A549 (cell line): Measurements from ENCODE around the gene SEC14L5. TPM values are rescaled to one million over a fixed set of nuclear protein-coding genes. Genes with fewer than 3 reads are reported as not detected.

ENCODE experiments used
- ATAC-seq, 2 experiments: fragments of 200-7000 bp in 1 of 2; fragments of >200 bp in 1 of 2; cut with Nextera tagmentation in 1 of 2; cut with Tn5 transposase in 1 of 2; 3 replicates each; pipeline versions ENCODE4 v1.8.0 to v1.9.1; 2018 to 2020; ENCODE audit warnings: mild to moderate bottlenecking in 1 of 2, moderate library complexity in 1 of 2
- CTCF ChIA-PET: fragments of 300-600 bp; sonication (Branson Sonifier 250); formaldehyde crosslinking; extraction: SDS; loops from one replicate; lab custom pipeline; 2021; ENCODE audit warnings: antibody characterized with exemption, inconsistent platforms; lab: Yijun Ruan, JAX
- POLR2A ChIA-PET: fragments of 350-600 bp; formaldehyde crosslinking; extraction: SDS; loops from one replicate; lab custom pipeline; 2021; ENCODE audit warnings: antibody characterized with exemption, inconsistent platforms; lab: Yijun Ruan, JAX
- DNase-seq, 2 experiments: peaks; one replicate each; pipeline versions ENCODE4 v3.0.0 to v3.0.0-alpha.2; 2011 to 2016; ENCODE audit warnings: low read depth in 1 of 2, low spot score in 1 of 2
- FAIRE-seq: peaks from 2 replicates; lab custom pipeline; 2011; peaks lifted over from hg19 to GRCh38; lab: Jason Lieb, UNC
- H3K27ac ChIP-seq, 2 experiments: fragments of >200 bp; sonication (Bioruptor Twin); formaldehyde crosslinking; 3 replicates each; pipeline ENCODE4 v1.5.1; 2016 to 2017
- H3K4me1 ChIP-seq: fragments of >200 bp; sonication (Bioruptor Twin); formaldehyde crosslinking; 3 replicates; pipeline ENCODE4 v1.6.1; 2016
- H3K4me2 ChIP-seq: fragments of >200 bp; sonication (Bioruptor Twin); formaldehyde crosslinking; 3 replicates; pipeline ENCODE4 v1.6.1; 2016
- H3K4me3 ChIP-seq: fragments of >200 bp; sonication (Bioruptor Twin); formaldehyde crosslinking; 3 replicates; pipeline ENCODE4 v1.5.1; 2016
- H3K9me3 ChIP-seq: fragments of >200 bp; sonication (Bioruptor Twin); formaldehyde crosslinking; 3 replicates; pipeline ENCODE4 v1.6.1; 2016
- CBX2 ChIP-seq: fragments of 200-600 bp; sonication (generic); IDR thresholded peaks from 2 replicates; pipeline ENCODE4 v1.6.1; 2016; ENCODE audit warnings: low read depth, mild to moderate bottlenecking, borderline replicate concordance
- CEBPB ChIP-seq, 2 experiments: fragments of >200 bp in 1 of 2; sonication (Bioruptor Twin) in 1 of 2; formaldehyde crosslinking in 1 of 2; IDR thresholded peaks; 2 replicates each; pipeline ENCODE4 v1.6.1; 2012 to 2016
- EHF ChIP-seq: fragments of 250-450 bp; sonication (Bioruptor Pico); IDR thresholded peaks from 2 replicates; pipeline ENCODE4 v1.5.0; 2020; ENCODE audit warnings: mild to moderate bottlenecking
- ELK1 ChIP-seq: fragments of 150-350 bp; IDR thresholded peaks from 2 replicates; pipeline ENCODE4 v1.6.1; 2014; ENCODE audit warnings: low read depth, mild to moderate bottlenecking, low read length
- GATA3 ChIP-seq: IDR thresholded peaks from 2 replicates; pipeline ENCODE4 v1.6.1; 2012; ENCODE audit warnings: borderline replicate concordance
- HOXB13 ChIP-seq: fragments of 250-450 bp; sonication (Bioruptor Pico); IDR thresholded peaks from 2 replicates; pipeline ENCODE4 v1.5.0; 2020; ENCODE audit warnings: low read depth, mild to moderate bottlenecking, moderate library complexity
- JUNB ChIP-seq: fragments of >200 bp; sonication (Bioruptor Twin); formaldehyde crosslinking; IDR thresholded peaks from 2 replicates; pipeline ENCODE4 v1.6.1; 2016
- MAFK ChIP-seq: fragments of 450-650 bp; IDR thresholded peaks from 2 replicates; pipeline ENCODE4 v1.6.1; 2014; ENCODE audit not compliant: partially characterized antibody
- MAX ChIP-seq: IDR thresholded peaks from 2 replicates; pipeline ENCODE4 v1.6.1; 2012
- MYC ChIP-seq: IDR thresholded peaks from 2 replicates; pipeline ENCODE4 v1.6.1; 2012; ENCODE audit warnings: mild to moderate bottlenecking, inconsistent platforms, low read length, improper control_type of control experiment, borderline replicate concordance
- RFX5 ChIP-seq: fragments of 450-650 bp; IDR thresholded peaks from 2 replicates; pipeline ENCODE4 v1.7.1; 2014; ENCODE audit warnings: antibody characterized with exemption, mild to moderate bottlenecking, moderate library complexity
- SMC3 ChIP-seq: fragments of >200 bp; sonication (Bioruptor Twin); formaldehyde crosslinking; IDR thresholded peaks from 3 replicates; pipeline ENCODE4 v1.6.1; 2018; ENCODE audit warnings: inconsistent platforms
- TP53 ChIP-seq: fragments of 250-450 bp; sonication (Bioruptor Pico); IDR thresholded peaks from 2 replicates; pipeline ENCODE4 v1.5.0; 2021; ENCODE audit warnings: mild to moderate bottlenecking, moderate library complexity
- ZC3H11A ChIP-seq: fragments of 450-650 bp; IDR thresholded peaks from 2 replicates; pipeline ENCODE4 v1.6.1; 2014; ENCODE audit warnings: antibody characterized with exemption, mild to moderate bottlenecking
- WGBS: methylation state at CpG from one replicate; pipeline ENCODE4 v1.1.6; 2017; ENCODE audit errors: missing lambda C conversion rate; 5-methylcytosine and 5-hydroxymethylcytosine counted together
- polyA plus RNA-seq, 4 experiments: library from polyadenylated mRNA; depleted of rRNA in 3 of 4; stranded (reverse); fragments of >200 nt; fragmentation: RNase III in 1 of 4; extraction: RNeasy Plus Mini Kit Qiagen cat#74134 plus additional on column Dnase treatment in 1 of 4; gene quantifications; 2 replicates in 3 of 4; 3 replicates in 1 of 4; pipeline ENCODE4 v1.2.3, GENCODE V29; 2011 to 2017
- TF ChIP-seq, protein P1 (sequence below): IDR thresholded peaks from 2 replicates; pipeline ENCODE4 v1.6.1; 2012
- TF ChIP-seq, protein P2 (sequence below): IDR thresholded peaks from 2 replicates; pipeline ENCODE4 v1.6.1; 2012; ENCODE audit warnings: low read depth, borderline replicate concordance

SEC14L5 gene
- polyA plus RNA-seq, 2 of the 4 experiments (the other 2 are of a cell fraction) = 0.03 to 0.05 TPM

DNA sequence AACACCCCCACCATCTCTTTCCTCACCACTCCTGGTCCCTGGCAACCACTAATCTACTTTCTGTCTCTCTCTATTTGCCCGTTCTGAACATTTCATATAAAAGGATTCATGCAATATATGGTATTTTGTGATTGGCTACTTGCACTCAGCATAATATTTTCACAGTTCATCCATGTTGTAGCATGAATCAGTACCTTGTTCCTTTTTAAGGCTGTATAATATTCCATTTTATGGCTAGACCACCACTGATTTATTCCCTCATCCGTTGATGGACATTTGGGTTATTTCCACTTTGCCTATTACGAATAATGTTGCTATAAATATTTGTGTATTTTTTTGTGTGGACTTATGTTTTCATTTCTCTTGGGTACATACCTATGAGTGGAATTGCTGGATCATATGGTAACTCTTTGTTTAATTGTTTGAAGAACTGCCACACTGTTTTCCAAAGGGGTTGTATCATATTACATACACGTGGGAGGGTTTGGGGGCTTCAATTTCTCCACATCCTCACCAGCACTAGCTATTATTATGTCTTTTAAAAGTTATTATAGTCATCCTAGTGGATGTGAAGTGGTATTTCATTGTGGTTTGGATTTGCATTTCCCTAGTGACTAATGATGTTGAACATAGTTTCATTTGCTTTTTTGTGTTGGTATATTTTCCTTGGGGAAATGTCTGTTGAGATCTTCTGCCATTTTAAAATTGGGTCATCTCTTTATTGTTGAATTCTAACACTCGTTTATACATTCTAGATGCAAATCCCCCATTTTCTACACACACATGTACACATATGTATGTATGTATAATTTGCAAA, 26.3 kb downstream of the SEC14L5 start:
- POLR2A ChIA-PET = no interaction called here
- CTCF ChIA-PET = no interaction called here

GRCh38 chr16:4987250-4987579, 29.1 kb downstream of the SEC14L5 start:
- ATAC-seq (no peak; a peak in 1 of 6 replicates), DNase-seq (no peak), FAIRE-seq (no peak)
- Histone ChIP-seq H3K9me3 (peaks cover 7% of the 10 kb centered on the region; the same call in 1 of the 3 replicates), H3K4me1 (peaks cover 9% of the 10 kb centered on the region; the same call in 1 of the 3 replicates), H3K27ac (no peak overlapping the region), H3K4me2 (peak overlapping the region; percentile 72), H3K4me3 (no peak overlapping the region)
- CTCF ChIA-PET = no interaction called here
- POLR2A ChIA-PET = no interaction called here
- WGBS = 31% methylated on average over 9 of the region's 10 CpGs
- TF ChIP-seq MAFK (no peak), CBX2 (no peak), RFX5 (no peak), CEBPB (IDR thresholded peaks at IDR 0.05) (no peak), GATA3 (no peak), HOXB13 (CRISPR knock-in tag) (no peak), ZC3H11A (no peak), SMC3 (no peak)

More for the DNA sequence above, 26.3 kb downstream of the SEC14L5 start:
- 18% methylated on average over 5 of the region's 5 CpGs for WGBS
- no peak overlapping the region for H3K27ac ChIP-seq
- no peak for FAIRE-seq
- peaks cover 9% of the 10 kb centered on the region; the same call in 1 of the 3 replicates for H3K4me1 ChIP-seq
- no peak for DNase-seq
- H3K4me3 ChIP-seq = no peak overlapping the region
- TF ChIP-seq EHF (CRISPR knock-in tag) (no peak), ELK1 (no peak), RFX5 (peak; percentile 60; the same call in 1 of the 2 replicates)
- no peak for ATAC-seq
- no peak overlapping the region for H3K4me2 ChIP-seq
- H3K9me3 ChIP-seq = peaks cover 7% of the 10 kb centered on the region; the same call in 1 of the 3 replicates

DNA sequence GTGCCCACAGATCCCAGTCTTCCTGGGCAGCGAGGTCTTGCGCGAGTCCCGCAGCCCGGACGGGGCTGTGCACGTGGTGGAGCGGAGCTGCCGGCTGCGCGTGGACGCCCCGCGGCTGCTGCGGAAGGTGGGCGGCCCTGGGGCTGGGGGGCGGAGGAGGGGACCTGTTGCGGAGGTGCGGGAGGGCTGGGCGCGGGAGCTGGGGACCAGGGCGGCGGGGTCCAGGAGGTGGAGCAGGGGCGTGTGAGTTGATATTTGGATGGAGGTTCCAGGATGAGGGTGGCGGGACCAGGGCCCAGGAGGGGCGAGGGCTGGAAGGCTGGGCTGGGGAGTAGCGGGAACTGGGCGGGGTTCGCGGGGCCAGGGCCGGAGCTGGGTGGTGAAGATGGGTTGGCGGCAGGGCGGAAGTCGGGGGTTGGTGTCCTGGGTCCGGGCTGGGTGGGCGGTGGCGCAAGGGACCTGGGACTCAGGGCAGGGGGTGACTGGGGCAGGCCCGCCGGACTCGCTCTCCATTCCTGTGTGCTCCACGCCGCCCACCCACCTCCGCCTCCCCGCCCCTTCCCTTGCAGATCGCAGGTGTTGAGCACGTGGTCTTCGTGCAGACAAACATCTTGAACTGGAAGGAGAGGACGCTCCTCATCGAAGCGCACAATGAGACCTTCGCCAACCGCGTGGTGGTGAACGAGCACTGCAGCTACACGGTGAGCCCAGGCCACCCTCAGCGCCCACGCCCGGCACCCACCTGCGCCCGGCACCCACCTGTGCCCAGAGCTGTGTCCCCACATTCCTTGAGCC, 29.6 kb downstream of the SEC14L5 start:
- peaks cover 9% of the 10 kb centered on the region; the same call in 1 of the 3 replicates for H3K4me1 ChIP-seq
- H3K4me3 ChIP-seq = peak overlapping the region; percentile 30; the same call in 2 of the 3 replicates
- ATAC-seq (peak; percentile 60 to 79; a peak in 5 of 6 replicates), FAIRE-seq (no peak), DNase-seq (peak; percentile 33 to 37)
- 18% methylated on average over 29 of the region's 60 CpGs for WGBS
- H3K27ac ChIP-seq = no peak overlapping the region
- TF ChIP-seq JUNB (no peak), MAX (peak; percentile 72), MYC (no peak), GATA3 (no peak), TP53 (CRISPR knock-in tag) (no peak)
- CTCF ChIA-PET = interaction anchor here (1.1 kb wide), 1 partner anchor 9 kb away, joined by 3 read pairs; no protein-coding TSS in a partner anchor
- POLR2A ChIA-PET = no interaction called here
- H3K4me2 ChIP-seq = peak overlapping the region; percentile 72
- H3K9me3 ChIP-seq = peaks cover 7% of the 10 kb centered on the region; the same call in 1 of the 3 replicates

- no peak overlapping the region for H3K27ac ChIP-seq
- ChIA-PET CTCF (interaction anchor here (1.1 kb wide), 1 partner anchor 10 kb away, joined by 3 read pairs; no protein-coding TSS in a partner anchor), POLR2A (no interaction called here)
- WGBS = 55% methylated on average over 5 of the region's 5 CpGs
- ATAC-seq (no peak), DNase-seq (no peak), FAIRE-seq (no peak)
- no peak overlapping the region; the same call in 2 of the 3 replicates for H3K4me2 ChIP-seq
- H3K9me3 ChIP-seq = peaks cover 7% of the 10 kb centered on the region; the same call in 1 of the 3 replicates
- H3K4me3 ChIP-seq = no peak overlapping the region; the same call in 2 of the 3 replicates
- no peak for TF ChIP-seq CEBPB (IDR thresholded peaks at IDR 0.05)
- TF ChIP-seq CBX2 = no peak
- no peak for TF ChIP-seq GATA3
- no peak for TF ChIP-seq HOXB13 (CRISPR knock-in tag)
- TF ChIP-seq, protein P1, sequence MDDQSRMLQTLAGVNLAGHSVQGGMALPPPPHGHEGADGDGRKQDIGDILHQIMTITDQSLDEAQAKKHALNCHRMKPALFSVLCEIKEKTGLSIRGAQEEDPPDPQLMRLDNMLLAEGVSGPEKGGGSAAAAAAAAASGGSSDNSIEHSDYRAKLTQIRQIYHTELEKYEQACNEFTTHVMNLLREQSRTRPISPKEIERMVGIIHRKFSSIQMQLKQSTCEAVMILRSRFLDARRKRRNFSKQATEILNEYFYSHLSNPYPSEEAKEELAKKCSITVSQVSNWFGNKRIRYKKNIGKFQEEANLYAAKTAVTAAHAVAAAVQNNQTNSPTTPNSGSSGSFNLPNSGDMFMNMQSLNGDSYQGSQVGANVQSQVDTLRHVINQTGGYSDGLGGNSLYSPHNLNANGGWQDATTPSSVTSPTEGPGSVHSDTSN = no peak
- TF ChIP-seq, protein P2, sequence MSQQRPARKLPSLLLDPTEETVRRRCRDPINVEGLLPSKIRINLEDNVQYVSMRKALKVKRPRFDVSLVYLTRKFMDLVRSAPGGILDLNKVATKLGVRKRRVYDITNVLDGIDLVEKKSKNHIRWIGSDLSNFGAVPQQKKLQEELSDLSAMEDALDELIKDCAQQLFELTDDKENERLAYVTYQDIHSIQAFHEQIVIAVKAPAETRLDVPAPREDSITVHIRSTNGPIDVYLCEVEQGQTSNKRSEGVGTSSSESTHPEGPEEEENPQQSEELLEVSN = no peak
- H3K4me1 ChIP-seq = peaks cover 9% of the 10 kb centered on the region; the same call in 1 of the 3 replicates
Measured at GRCh38 chr16:4988647-4989046, 30.5 kb downstream of the SEC14L5 start.
